ENCODE results near the gene TEPSIN.

DNA sequence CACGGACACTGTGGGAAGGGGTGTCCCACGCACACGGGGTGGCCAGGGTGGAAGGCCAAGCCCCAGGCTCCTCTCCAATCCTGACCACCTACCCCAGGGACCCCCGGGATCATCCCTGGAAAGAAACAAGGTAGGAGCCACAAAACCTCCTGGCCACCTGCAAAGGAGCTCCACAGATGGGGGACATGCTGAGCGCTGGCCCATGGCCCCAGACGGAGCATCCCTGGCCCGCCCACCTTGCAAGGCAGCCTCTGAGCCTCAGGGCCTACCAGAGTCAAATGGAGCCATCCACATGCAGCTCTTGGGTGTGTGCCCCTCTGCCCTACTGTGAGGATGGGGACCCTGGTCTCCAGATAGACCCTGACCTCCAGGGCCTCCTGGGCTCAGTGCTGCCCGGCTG lies 40.0 kb upstream of the TEPSIN start:
- TF ChIP-seq, protein P1, sequence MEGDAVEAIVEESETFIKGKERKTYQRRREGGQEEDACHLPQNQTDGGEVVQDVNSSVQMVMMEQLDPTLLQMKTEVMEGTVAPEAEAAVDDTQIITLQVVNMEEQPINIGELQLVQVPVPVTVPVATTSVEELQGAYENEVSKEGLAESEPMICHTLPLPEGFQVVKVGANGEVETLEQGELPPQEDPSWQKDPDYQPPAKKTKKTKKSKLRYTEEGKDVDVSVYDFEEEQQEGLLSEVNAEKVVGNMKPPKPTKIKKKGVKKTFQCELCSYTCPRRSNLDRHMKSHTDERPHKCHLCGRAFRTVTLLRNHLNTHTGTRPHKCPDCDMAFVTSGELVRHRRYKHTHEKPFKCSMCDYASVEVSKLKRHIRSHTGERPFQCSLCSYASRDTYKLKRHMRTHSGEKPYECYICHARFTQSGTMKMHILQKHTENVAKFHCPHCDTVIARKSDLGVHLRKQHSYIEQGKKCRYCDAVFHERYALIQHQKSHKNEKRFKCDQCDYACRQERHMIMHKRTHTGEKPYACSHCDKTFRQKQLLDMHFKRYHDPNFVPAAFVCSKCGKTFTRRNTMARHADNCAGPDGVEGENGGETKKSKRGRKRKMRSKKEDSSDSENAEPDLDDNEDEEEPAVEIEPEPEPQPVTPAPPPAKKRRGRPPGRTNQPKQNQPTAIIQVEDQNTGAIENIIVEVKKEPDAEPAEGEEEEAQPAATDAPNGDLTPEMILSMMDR (IDR thresholded peaks at IDR 0.05): no peak
- TF ChIP-seq POLR2AphosphoS5 (IDR thresholded peaks at IDR 0.05): no peak
- TF ChIP-seq POLR2A (IDR thresholded peaks at IDR 0.05): no peak
